MM.1S (cell line): ENCODE results near the gene IL11RA.

Source experiments
- DNase-seq: peaks from one replicate; pipeline ENCODE4 v3.0.0-alpha.2; 2015
- H2AFZ ChIP-seq: fragments of 300-600 bp; sonication (generic); 2 replicates; pipeline ENCODE4 v1.6.0; 2016; ENCODE audit warnings: antibody characterized with exemption, low read length
- H3F3A ChIP-seq: fragments of 300-600 bp; sonication (generic); 2 replicates; pipeline ENCODE4 v1.6.1; 2016; ENCODE audit warnings: mild to moderate bottlenecking, antibody characterized with exemption, low read length, moderate library complexity, mixed read lengths; ENCODE audit not compliant: insufficient read depth
- H3K27ac ChIP-seq: fragments of 300-600 bp; sonication (generic); 2 replicates; pipeline ENCODE4 v1.5.1; 2016; ENCODE audit warnings: mild to moderate bottlenecking, low read length
- H3K27me3 ChIP-seq: fragments of 300-600 bp; sonication (generic); replicated peaks from 2 replicates; pipeline ENCODE4 v1.6.0; 2016; ENCODE audit warnings: low read length; ENCODE audit not compliant: insufficient read depth
- H3K36me3 ChIP-seq: fragments of 300-600 bp; sonication (generic); replicated peaks from 2 replicates; pipeline ENCODE4 v1.6.1; 2016; ENCODE audit warnings: mild to moderate bottlenecking, low read length, mixed read lengths; ENCODE audit not compliant: insufficient read depth
- H3K4me1 ChIP-seq: fragments of 300-600 bp; sonication (generic); 2 replicates; pipeline ENCODE4 v1.6.1; 2016; ENCODE audit warnings: low read length, mixed read lengths
- H3K4me2 ChIP-seq: fragments of 300-600 bp; sonication (generic); 2 replicates; pipeline ENCODE4 v1.6.0; 2016; ENCODE audit warnings: low read depth, low read length
- H3K4me3 ChIP-seq: fragments of 300-600 bp; sonication (generic); 2 replicates; pipeline ENCODE4 v1.5.1; 2016; ENCODE audit warnings: low read length, mixed read lengths
- H3K79me2 ChIP-seq: fragments of 300-600 bp; sonication (generic); 2 replicates; pipeline ENCODE4 v1.6.1; 2016; ENCODE audit warnings: mixed run types, low read length, mixed read lengths
- H3K9ac ChIP-seq: fragments of 300-600 bp; sonication (generic); 2 replicates; pipeline ENCODE4 v1.6.1; 2016; ENCODE audit warnings: low read length, mixed read lengths
- H3K9me2 ChIP-seq: fragments of 300-600 bp; sonication (generic); replicated peaks from 2 replicates; pipeline ENCODE4 v1.6.1; 2016; ENCODE audit warnings: mild to moderate bottlenecking, low read length, mixed read lengths; ENCODE audit not compliant: insufficient read depth
- H3K9me3 ChIP-seq: fragments of 300-600 bp; sonication (generic); replicated peaks from 2 replicates; pipeline ENCODE4 v1.6.1; 2016; ENCODE audit warnings: mild to moderate bottlenecking, low read length, mixed read lengths; ENCODE audit not compliant: insufficient read depth
- H4K20me1 ChIP-seq: fragments of 300-600 bp; sonication (generic); 2 replicates; pipeline ENCODE4 v1.6.1; 2016; ENCODE audit warnings: mild to moderate bottlenecking, low read length, moderate library complexity, mixed read lengths; ENCODE audit not compliant: insufficient read depth
- CTCF ChIP-seq: fragments of 300-600 bp; sonication (generic); IDR thresholded peaks from 2 replicates; pipeline ENCODE4 v1.5.1; 2016; ENCODE audit warnings: antibody characterized with exemption, low read length, mixed read lengths
- EZH2 ChIP-seq: fragments of 300-600 bp; sonication (generic); optimal IDR thresholded peaks from 2 replicates; pipeline ENCODE3; 2017; ENCODE audit warnings: low read depth, mild to moderate bottlenecking, antibody characterized with exemption, low read length, mixed read lengths
- EZH2phosphoT487 ChIP-seq: fragments of 300-600 bp; sonication (generic); IDR thresholded peaks from 2 replicates; pipeline ENCODE4 v1.6.1; 2018; ENCODE audit warnings: antibody characterized with exemption, low read length

The IL11RA gene

GRCh38 chr9:34624475-34625185 is 27.4 kb upstream of the IL11RA start:
- no peak overlapping the region for H3K4me3 ChIP-seq
- H3K9me3 ChIP-seq, result no peaks in the 10 kb centered on the region
- H3F3A ChIP-seq, result no peaks in the 10 kb centered on the region
- H3K4me2 ChIP-seq, result no peak overlapping the region
- H3K9ac ChIP-seq, result no peak overlapping the region
- peaks cover 7% of the 10 kb centered on the region for H3K79me2 ChIP-seq
- H3K4me1 ChIP-seq, result peaks cover 9% of the 10 kb centered on the region; the same call in 1 of the 2 replicates
- H2AFZ ChIP-seq, result no peak overlapping the region
- no peak overlapping the region for H3K27ac ChIP-seq
- no peaks in the 10 kb centered on the region for H3K36me3 ChIP-seq
- DNase-seq, result no peak
- H3K9me2 ChIP-seq, result no peaks in the 10 kb centered on the region
- no peaks in the 10 kb centered on the region for H4K20me1 ChIP-seq
- H3K27me3 ChIP-seq, result peaks cover 67% of the 10 kb centered on the region
- TF ChIP-seq EZH2 (no peak), EZH2phosphoT487 (no peak)

GRCh38 chr9:34625186-34625486 is 26.8 kb upstream of the IL11RA start:
- Histone ChIP-seq H3K9me2 (no peaks in the 10 kb centered on the region), H3K9me3 (no peaks in the 10 kb centered on the region), H4K20me1 (no peaks in the 10 kb centered on the region), H3K9ac (no peak overlapping the region), H3F3A (no peaks in the 10 kb centered on the region), H3K27me3 (peaks cover 72% of the 10 kb centered on the region), H3K4me2 (no peak overlapping the region), H2AFZ (no peak overlapping the region), H3K4me3 (no peak overlapping the region), H3K36me3 (no peaks in the 10 kb centered on the region), H3K4me1 (peaks cover 9% of the 10 kb centered on the region; the same call in 1 of the 2 replicates), H3K79me2 (peaks cover 1% of the 10 kb centered on the region), H3K27ac (no peak overlapping the region)
- no peak for DNase-seq
- TF ChIP-seq EZH2 (no peak), CTCF (no peak), EZH2phosphoT487 (no peak)

GRCh38 chr9:34627716-34628655 is 24.0 kb upstream of the IL11RA start:
- peak overlapping the region; percentile 72 for H3K4me2 ChIP-seq
- DNase-seq, result no peak
- no peaks in the 10 kb centered on the region for H3K9me3 ChIP-seq
- H3K27ac ChIP-seq, result no peak overlapping the region
- H3K79me2 ChIP-seq, result no peaks in the 10 kb centered on the region
- 0 out of 2 replicates have a peak, but pooled peaks cover 4% of the 10 kb centered on the region for H3K4me1 ChIP-seq
- H2AFZ ChIP-seq, result peak overlapping the region; percentile 30; the same call in 1 of the 2 replicates
- H3K9me2 ChIP-seq, result no peaks in the 10 kb centered on the region
- H3K36me3 ChIP-seq, result no peaks in the 10 kb centered on the region
- no peaks in the 10 kb centered on the region for H4K20me1 ChIP-seq
- TF ChIP-seq EZH2 (no peak), EZH2phosphoT487 (no peak), CTCF (no peak)
- no peaks in the 10 kb centered on the region for H3F3A ChIP-seq
- no peak overlapping the region; the same call in 1 of the 2 replicates for H3K9ac ChIP-seq
- H3K27me3 ChIP-seq, result peaks cover 80% of the 10 kb centered on the region
- peak overlapping the region; percentile 36 for H3K4me3 ChIP-seq
